Lower leg skin (tissue), 4 donors: Measurements from ENCODE around the gene ARHGAP9. TPM values are rescaled to one million over a fixed set of nuclear protein-coding genes. Genes with fewer than 3 reads are reported as not detected.

Experiments used
- DNase-seq, 2 donors: peaks; one replicate each; pipeline ENCODE4 v3.0.0-alpha.2; 2019; ENCODE audit warnings: low spot score in 2 of 2
- H3K4me3 ChIP-seq: fragments of 200-600 bp; sonication (generic); 2 replicates; pipeline ENCODE4 v1.5.1; 2017; ENCODE audit warnings: mild to moderate bottlenecking, low read depth; ENCODE audit not compliant: poor library complexity, severe bottlenecking
- POLR2A ChIP-seq, 2 donors: fragments of 450-650 bp; IDR thresholded peaks; one replicate each; pipeline ENCODE4 v1.6.1; 2016 to 2017; ENCODE audit warnings: antibody characterized with exemption in 2 of 2, mild to moderate bottlenecking in 1 of 2, moderate library complexity in 1 of 2
- WGBS, 2 donors: methylation state at CpG; one replicate each; pipeline ENCODE4 v1.1.5; 2018; 5-methylcytosine and 5-hydroxymethylcytosine counted together
- intact Hi-C: fragments of 100-400 bp; cut with DNase I; formaldehyde crosslinking; loops from one replicate; pipeline ENCODE4 v1.15.0; 2023; ENCODE audit warnings: low total_unique reads
- total RNA-seq, 4 donors: library from RNA; depleted of rRNA; stranded (reverse); fragments of >200 nt; gene quantifications; one replicate each; pipeline ENCODE4 v1.1.0, GENCODE V29; 2016
- TF ChIP-seq, protein P1 (sequence below), 3 donors: fragments of 450-650 bp; IDR thresholded peaks; one replicate each; pipeline ENCODE4 v1.5.1; 2016; ENCODE audit warnings: antibody characterized with exemption in 3 of 3, mild to moderate bottlenecking in 3 of 3, moderate library complexity in 2 of 3

Gene ARHGAP9
- total RNA-seq, 4 donors from 2014 or later = 2.3 to 6.6 (median 3.1) TPM

DNA sequence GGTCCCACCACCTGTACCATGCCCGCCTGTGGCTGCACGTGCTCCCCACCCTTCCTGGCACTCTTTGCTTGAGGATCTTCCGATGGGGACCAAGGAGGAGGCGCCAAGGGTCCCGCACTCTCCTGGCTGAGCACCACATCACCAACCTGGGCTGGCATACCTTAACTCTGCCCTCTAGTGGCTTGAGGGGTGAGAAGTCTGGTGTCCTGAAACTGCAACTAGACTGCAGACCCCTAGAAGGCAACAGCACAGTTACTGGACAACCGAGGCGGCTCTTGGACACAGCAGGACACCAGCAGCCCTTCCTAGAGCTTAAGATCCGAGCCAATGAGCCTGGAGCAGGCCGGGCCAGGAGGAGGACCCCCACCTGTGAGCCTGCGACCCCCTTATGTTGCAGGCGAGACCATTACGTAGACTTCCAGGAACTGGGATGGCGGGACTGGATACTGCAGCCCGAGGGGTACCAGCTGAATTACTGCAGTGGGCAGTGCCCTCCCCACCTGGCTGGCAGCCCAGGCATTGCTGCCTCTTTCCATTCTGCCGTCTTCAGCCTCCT is 23.4 kb downstream of the ARHGAP9 start:
- H3K4me3 ChIP-seq = no peak overlapping the region
- intact Hi-C loops = no loop called here
- no peak for DNase-seq
- 31 to 40% methylated on average over 13 to 15 of the region's 15 CpGs for WGBS, 2 donors
- TF ChIP-seq POLR2A (IDR thresholded peaks at IDR 0.05) = no peak
- TF ChIP-seq, protein P1, sequence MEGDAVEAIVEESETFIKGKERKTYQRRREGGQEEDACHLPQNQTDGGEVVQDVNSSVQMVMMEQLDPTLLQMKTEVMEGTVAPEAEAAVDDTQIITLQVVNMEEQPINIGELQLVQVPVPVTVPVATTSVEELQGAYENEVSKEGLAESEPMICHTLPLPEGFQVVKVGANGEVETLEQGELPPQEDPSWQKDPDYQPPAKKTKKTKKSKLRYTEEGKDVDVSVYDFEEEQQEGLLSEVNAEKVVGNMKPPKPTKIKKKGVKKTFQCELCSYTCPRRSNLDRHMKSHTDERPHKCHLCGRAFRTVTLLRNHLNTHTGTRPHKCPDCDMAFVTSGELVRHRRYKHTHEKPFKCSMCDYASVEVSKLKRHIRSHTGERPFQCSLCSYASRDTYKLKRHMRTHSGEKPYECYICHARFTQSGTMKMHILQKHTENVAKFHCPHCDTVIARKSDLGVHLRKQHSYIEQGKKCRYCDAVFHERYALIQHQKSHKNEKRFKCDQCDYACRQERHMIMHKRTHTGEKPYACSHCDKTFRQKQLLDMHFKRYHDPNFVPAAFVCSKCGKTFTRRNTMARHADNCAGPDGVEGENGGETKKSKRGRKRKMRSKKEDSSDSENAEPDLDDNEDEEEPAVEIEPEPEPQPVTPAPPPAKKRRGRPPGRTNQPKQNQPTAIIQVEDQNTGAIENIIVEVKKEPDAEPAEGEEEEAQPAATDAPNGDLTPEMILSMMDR (IDR thresholded peaks at IDR 0.05) = no peak

GRCh38 chr12:57455374-57456144 is 24.1 kb downstream of the ARHGAP9 start:
- intact Hi-C loops = no loop called here
- DNase-seq = no peak
- no peak overlapping the region for H3K4me3 ChIP-seq
- 49 to 57% methylated on average over 6 to 10 of the region's 10 CpGs for WGBS, 2 donors
- TF ChIP-seq POLR2A (IDR thresholded peaks at IDR 0.05) = no peak
- TF ChIP-seq, protein P1 (IDR thresholded peaks at IDR 0.05) = no peak

- intact Hi-C loops = loop anchor here (5.0 kb wide), 1 partner anchor 192 kb away; no protein-coding TSS in a partner anchor
- no peak for DNase-seq
- H3K4me3 ChIP-seq = no peak within 1 kb of the TSS
- 66 to 71% methylated on average over 9 to 10 of the region's 10 CpGs for WGBS, 2 donors
- TF ChIP-seq, protein P1 (IDR thresholded peaks at IDR 0.05) = peak in 1 of 3 donors; percentile 45
- TF ChIP-seq POLR2A (IDR thresholded peaks at IDR 0.05) = no peak
Measured at GRCh38 chr12:57454566-57455373, 24.9 kb downstream of the ARHGAP9 start, which contains the start of gene INHBE. Gene INHBE (plus strand): TSS chr12:57455307. CDS start chr12:57455537, 230 bp downstream.

GRCh38 chr12:57454213-57454565 is 25.5 kb downstream of the ARHGAP9 start:
- WGBS, 2 donors = 96 to 100% methylated on average over 2 of the region's 2 CpGs
- intact Hi-C loops = loop anchor here (5.0 kb wide), 1 partner anchor 192 kb away; no protein-coding TSS in a partner anchor
- DNase-seq = no peak
- TF ChIP-seq, protein P1 (IDR thresholded peaks at IDR 0.05) = no peak
- no peak for TF ChIP-seq POLR2A (IDR thresholded peaks at IDR 0.05)
- H3K4me3 ChIP-seq = no peak overlapping the region

DNA sequence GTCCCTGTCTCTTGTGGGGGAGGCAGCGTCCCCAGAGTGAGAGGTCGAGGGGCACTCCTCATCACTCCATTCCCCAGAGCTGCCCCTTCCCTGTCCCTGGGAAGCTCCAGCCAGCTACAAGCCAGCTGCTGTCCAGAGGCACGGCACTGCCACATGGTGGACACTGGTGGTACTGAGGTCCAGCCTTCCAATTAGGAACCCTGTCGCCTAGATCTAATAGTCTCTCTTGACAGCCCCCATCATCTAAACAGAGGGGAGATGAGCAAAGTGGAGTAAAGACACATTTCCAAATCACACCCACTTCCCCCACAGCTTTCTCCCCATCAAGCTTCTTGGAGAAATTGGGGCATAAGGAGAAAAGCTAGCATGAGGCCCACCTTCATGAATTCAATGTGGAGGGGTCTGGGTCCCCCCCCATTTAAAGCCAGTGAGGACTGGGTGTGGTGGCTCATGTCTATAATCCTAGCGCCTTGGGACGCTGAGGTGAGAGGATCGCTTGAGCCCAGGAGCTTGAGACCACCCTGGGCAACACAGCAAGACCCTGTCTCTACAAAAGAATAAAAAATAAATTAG is 26.6 kb downstream of the ARHGAP9 start:
- peak; percentile 55 to 92 for DNase-seq
- no peak for TF ChIP-seq POLR2A (IDR thresholded peaks at IDR 0.05)
- TF ChIP-seq, protein P1 (IDR thresholded peaks at IDR 0.05) = no peak
- intact Hi-C loops = loop anchor here (5.0 kb wide), 1 partner anchor 191 kb away; no protein-coding TSS in a partner anchor
- WGBS, 2 donors = 25 to 28% methylated on average over 7 of the region's 7 CpGs
- H3K4me3 ChIP-seq = no peak overlapping the region
